OCI-LY1 (cell line): ENCODE results near the gene PIEZO1.

Experiments used
- EZH2 ChIP-seq: fragments of 200-600 bp; sonication (generic), shearing (Covaris generic); IDR thresholded peaks from 2 replicates; pipeline ENCODE4 v1.8.0; 2017; ENCODE audit warnings: borderline replicate concordance, mixed run types, mild to moderate bottlenecking, antibody characterized with exemption, low read length, moderate library complexity, mixed read lengths
- TF ChIP-seq, protein P1 (sequence below): fragments of 200-600 bp; sonication (generic), shearing (Covaris generic); IDR thresholded peaks from 2 replicates; pipeline ENCODE4 v1.5.1; 2017; ENCODE audit warnings: mild to moderate bottlenecking, antibody characterized with exemption, low read length, moderate library complexity, mixed read lengths

DNA sequence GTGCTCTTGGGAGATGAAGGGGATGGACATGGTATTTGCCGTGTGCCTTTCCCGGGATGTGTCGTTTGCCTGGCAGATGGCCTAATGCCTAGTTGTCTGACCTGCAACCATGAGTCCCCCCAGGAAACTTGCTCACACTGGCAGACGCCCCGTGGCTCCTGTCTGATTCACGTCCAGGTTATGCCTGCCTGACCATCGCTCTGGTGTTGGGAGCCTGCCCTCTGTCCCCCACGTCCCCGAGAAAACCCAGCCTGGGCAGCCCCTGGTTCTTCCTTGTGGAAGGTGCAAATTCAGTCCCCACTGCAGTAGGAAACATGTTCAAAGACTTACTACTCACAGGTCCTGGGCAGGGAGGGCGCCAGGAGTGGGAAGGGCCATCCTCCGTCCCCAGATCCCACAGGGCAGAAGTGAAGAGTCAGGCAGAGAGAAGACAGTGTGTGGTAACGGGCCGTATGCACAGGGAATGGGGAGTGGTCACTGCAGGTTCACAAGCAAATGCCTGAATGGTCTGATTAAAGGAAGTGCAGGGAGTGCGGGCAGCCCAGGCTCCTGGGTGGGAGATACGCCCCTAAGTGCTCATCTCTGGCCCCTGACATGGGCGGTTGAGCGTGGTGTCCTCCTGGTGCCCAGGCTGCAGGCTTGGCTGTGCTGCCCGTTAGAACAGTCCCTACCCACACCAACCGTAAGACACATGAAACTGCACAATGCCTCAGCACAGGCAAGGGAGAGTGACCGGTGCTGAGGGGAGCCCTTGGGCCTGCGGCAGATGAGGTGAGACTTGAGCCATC is 94.5 kb downstream of the PIEZO1 start:
- TF ChIP-seq, protein P1, sequence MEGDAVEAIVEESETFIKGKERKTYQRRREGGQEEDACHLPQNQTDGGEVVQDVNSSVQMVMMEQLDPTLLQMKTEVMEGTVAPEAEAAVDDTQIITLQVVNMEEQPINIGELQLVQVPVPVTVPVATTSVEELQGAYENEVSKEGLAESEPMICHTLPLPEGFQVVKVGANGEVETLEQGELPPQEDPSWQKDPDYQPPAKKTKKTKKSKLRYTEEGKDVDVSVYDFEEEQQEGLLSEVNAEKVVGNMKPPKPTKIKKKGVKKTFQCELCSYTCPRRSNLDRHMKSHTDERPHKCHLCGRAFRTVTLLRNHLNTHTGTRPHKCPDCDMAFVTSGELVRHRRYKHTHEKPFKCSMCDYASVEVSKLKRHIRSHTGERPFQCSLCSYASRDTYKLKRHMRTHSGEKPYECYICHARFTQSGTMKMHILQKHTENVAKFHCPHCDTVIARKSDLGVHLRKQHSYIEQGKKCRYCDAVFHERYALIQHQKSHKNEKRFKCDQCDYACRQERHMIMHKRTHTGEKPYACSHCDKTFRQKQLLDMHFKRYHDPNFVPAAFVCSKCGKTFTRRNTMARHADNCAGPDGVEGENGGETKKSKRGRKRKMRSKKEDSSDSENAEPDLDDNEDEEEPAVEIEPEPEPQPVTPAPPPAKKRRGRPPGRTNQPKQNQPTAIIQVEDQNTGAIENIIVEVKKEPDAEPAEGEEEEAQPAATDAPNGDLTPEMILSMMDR = no peak
- TF ChIP-seq EZH2 = no peak
